GM18873 (cell line): ENCODE results near the gene SRGAP1.

Experiments
- ATAC-seq: cut with Tn5 transposase; IDR thresholded peaks from one replicate; pipeline ENCODE4 v1.9.1; 2021; ENCODE audit warnings: mild to moderate bottlenecking, moderate library complexity, moderate number of reproducible peaks; ENCODE audit not compliant: unreplicated experiment, low FRiP score

The SRGAP1 gene

GRCh38 chr12:63928305-63928704, 83.8 kb downstream of the SRGAP1 start:
- ATAC-seq, result no peak

- no peak for ATAC-seq
Measured at GRCh38 chr12:63929426-63929825, 84.9 kb downstream of the SRGAP1 start.

GRCh38 chr12:63930971-63931370, 86.5 kb downstream of the SRGAP1 start:
- no peak for ATAC-seq

GRCh38 chr12:63931703-63932102, 87.2 kb downstream of the SRGAP1 start:
- no peak for ATAC-seq

- ATAC-seq, result no peak
Measured at GRCh38 chr12:63934936-63935335, 90.4 kb downstream of the SRGAP1 start.

GRCh38 chr12:63935361-63935760, 90.9 kb downstream of the SRGAP1 start:
- no peak for ATAC-seq

GRCh38 chr12:63937378-63938316, 93.1 kb downstream of the SRGAP1 start:
- ATAC-seq, result no peak

GRCh38 chr12:63940310-63941005, 96.0 kb downstream of the SRGAP1 start:
- ATAC-seq, result no peak

- no peak for ATAC-seq
Measured at GRCh38 chr12:63941166-63941800, 96.8 kb downstream of the SRGAP1 start.

GRCh38 chr12:63941879-63942278, 97.4 kb downstream of the SRGAP1 start:
- ATAC-seq, result no peak

GRCh38 chr12:63942464-63943241, 98.2 kb downstream of the SRGAP1 start:
- ATAC-seq, result no peak

- ATAC-seq, result no peak
Measured at GRCh38 chr12:63944034-63944579, 99.6 kb downstream of the SRGAP1 start.

- no peak for ATAC-seq
Measured at GRCh38 chr12:63944586-63945228, 100.2 kb downstream of the SRGAP1 start.

GRCh38 chr12:63945777-63946176, 101.3 kb downstream of the SRGAP1 start:
- ATAC-seq, result no peak

- no peak for ATAC-seq
Measured at GRCh38 chr12:63948211-63948610, 103.7 kb downstream of the SRGAP1 start.

- ATAC-seq, result no peak
Measured at GRCh38 chr12:63949902-63950301, 105.4 kb downstream of the SRGAP1 start.

- no peak for ATAC-seq
Measured at GRCh38 chr12:63952995-63953394, 108.5 kb downstream of the SRGAP1 start.

- ATAC-seq, result no peak
Measured at GRCh38 chr12:63955831-63956666, 111.5 kb downstream of the SRGAP1 start.

- no peak for ATAC-seq
Measured at GRCh38 chr12:63957496-63957895, 113.0 kb downstream of the SRGAP1 start.
